HG02588 (cell line): ENCODE measurements around the gene SEMA3G.

Source experiments
- ATAC-seq: cut with Tn5 transposase; IDR thresholded peaks from one replicate; pipeline ENCODE4 v1.9.1; 2021; ENCODE audit warnings: mild to moderate bottlenecking, moderate library complexity; ENCODE audit not compliant: unreplicated experiment

The SEMA3G gene

DNA sequence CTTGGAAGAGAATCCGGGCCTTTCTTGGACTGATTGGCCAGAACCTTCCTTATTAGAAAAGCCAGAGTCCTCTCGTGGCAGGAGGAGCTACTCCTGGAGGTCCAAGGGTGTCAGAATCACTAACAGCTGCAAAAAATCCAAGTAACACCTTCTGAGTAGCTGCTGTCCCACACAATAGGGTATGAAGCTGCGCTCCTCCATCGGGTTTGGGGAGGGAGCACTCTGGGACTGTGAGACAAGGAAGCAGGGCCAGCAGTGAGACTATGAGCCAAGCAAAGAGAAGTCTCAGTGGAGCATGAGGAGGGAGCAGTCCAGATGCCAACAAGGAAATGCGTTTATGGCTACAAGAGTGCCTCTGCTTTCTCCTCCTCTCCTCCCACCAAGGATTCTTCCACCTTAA, 21.7 kb downstream of the SEMA3G start:
- no peak for ATAC-seq

DNA sequence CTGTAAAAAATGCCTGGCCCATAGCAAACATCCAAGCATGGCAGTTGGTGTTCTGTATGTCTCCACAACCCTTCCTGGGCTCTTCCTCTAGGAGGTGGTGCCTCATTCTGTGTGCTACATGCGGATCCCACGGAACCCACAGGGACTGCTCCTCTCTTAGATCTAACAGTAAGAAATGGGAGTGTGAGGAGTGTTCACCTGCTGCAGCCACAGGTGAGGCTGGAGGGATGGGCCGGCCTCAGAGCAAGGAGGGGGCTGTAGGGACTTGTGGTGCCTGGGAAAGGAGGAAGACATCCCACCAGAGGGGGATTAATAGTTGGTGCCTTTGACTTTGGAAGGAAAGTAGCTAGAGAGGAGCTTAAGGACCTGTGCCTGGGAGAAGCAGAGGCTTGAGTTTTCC, 22.2 kb downstream of the SEMA3G start:
- no peak for ATAC-seq

DNA sequence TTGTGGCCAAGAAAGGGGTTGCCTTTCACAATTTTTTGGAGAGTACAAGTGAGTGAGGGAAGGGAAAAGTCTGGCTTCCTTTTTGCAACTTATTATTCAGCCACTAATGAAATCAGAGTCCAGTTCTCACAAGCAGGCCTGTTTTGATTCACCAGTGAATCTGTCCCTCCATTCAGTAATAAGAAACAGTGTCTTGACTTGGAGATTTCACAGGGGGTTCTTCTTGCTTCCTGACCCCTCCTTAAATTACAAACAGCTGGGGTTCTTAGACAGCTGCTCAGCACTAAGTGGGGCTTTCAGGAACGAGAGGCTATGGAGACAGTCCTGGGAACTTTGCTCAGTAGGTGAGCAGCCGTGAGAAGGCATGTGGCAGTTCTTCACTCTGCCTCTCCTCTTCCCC, 24.5 kb downstream of the SEMA3G start:
- no peak for ATAC-seq

DNA sequence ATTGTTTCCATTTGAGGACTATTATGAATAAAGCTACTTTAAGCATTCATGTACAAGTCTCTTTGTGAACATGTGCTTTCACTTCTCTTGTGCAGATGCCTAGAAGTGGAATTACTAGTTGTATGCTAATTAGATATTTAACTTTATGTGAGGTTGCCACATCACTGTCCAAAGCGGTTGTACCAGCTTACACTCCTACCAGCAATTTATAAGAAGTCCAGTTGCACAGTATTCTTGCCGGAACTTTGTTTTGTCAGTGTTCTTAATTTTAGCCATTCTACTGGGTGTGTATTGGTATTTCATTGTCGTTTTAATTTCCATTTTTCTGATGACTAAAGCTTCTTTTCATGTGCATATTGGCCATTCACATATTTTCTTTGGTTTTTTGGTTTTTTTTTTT, 29.1 kb downstream of the SEMA3G start:
- no peak for ATAC-seq

DNA sequence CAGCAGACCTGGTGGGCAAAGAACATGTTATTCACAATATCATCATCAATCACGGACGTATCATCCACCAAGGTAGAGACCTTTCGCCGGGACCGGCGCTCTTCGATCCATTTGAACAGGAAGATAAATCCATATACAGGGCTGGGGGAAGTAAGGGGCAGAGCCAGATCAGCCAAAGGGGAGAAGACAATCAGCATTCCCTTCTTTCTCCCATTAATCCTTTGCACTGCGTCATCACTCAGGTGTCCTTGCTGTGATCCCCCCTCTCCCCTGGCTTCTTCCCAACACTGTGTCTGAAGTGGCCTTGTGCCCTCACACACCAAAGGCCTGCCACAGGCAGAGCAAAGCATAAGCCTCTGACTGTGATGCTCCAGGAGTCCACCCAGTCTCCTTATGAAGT, 36.4 kb downstream of the SEMA3G start:
- no peak for ATAC-seq

DNA sequence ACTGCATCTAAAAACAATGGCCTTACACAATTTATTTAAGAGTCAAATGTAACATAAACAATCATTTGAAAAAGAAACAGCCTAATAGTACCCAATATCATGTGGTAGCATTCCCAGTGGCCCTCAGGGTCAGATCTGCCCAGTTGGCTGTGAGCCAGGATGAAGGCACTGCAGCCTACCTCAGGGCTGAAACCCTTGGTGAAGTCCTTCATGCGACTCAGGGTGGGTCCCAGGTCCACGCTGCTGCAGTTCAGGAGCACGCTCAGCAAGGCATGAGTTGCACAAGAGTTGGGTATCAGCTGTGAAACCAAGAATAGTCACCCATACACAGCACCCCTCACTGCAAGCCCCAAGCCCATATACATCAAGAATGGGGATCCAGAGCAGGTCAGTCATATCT, 37.1 kb downstream of the SEMA3G start:
- no peak for ATAC-seq

DNA sequence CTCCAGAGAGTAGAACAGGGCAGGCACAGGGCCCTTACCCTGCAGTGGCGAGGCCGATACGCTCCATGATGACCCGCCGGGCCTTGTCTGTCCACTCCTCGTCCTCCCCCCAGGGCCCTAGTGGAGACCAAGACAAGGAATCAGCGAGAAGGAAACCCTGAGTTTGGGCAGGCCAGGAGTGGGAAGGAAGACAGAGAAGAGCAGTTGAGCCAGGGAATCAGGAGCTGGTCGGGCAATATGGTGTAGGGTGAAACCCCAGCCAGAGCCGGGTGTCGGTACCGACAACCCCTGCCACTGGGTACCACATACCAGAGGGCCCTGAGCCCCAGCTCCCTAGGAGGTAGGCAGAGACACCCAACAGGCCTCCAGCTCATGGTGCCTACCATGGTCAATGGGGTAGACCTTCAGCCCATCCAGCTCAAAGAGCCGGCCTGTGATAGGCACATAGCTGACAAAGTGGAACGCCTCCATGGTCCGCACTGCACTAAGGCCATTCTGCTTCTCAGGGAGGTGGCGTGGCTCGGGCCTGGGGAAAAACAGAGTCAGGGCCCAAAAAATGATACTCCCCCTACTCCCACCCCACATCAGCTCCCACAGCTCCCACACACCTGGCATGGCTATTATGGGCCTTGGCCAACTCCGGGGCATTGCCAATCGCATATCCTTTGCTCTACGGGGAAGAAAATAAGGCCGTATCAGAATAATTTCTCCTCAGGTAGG, 38.0 kb downstream of the SEMA3G start:
- no peak for ATAC-seq

DNA sequence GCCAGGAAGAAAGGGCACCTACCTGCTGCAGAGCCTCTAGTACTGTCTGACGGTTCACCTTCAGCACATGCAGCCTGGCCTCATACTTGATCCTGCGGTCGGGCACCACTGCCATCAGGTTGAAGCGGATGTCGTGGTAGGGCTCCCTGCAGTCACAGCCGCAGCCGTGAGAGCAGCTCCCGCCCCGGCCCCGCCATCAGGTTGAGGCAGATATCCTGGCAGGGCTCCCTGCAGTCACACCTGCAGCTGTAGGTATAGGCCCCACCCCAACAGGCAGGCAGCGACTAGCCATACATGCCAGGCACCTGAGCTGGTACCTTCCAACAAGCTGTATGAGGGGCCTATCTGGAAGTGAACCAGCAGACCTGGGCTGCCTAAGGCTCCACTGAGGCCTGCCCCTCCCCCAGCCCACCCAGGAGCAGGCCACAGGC, 38.7 kb downstream of the SEMA3G start:
- ATAC-seq: no peak

DNA sequence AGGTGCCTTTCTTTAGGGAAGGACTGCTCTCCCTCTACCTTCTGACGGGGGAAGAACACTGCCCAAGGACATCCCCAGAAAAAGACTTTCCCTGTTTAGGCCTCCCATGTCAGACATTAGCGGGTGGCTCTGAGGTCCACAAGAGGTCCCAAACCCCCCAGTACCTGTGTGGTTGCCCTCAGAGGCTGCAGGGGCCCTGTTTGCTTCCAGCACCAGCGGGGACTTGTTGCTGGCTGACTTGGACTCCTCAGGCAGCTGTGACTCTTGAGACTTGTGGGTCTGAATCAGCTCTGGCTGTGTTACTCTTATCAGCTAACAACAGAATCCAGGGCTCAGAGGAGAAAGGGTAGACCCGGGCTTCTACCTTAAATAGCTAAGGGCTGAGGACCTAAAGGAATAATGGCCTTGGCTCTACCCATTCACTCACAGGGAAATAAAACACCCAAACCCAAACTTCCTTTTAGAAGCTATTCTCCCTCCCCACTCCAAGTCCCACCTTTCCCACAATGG, 39.2 kb downstream of the SEMA3G start:
- no peak for ATAC-seq

DNA sequence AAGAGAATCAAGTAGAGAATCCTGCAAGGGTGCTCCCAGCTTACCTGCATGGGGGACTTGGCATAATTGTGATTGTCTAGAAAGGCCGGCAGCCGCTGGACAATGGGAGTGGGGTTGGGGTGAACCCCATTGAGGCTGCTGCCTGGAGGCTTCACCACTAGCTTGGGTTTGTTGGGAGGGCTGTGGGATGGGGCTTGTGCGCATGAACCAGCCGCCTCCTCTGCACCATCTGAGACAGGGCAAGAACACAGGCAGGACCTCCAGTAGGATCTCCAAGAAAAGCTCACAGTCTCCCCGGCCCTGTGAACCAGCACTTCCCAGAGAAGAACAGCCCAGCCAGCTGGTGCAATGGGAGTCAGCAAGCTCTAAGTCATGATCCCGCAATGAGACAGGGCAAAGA, 39.8 kb downstream of the SEMA3G start:
- ATAC-seq: no peak

DNA sequence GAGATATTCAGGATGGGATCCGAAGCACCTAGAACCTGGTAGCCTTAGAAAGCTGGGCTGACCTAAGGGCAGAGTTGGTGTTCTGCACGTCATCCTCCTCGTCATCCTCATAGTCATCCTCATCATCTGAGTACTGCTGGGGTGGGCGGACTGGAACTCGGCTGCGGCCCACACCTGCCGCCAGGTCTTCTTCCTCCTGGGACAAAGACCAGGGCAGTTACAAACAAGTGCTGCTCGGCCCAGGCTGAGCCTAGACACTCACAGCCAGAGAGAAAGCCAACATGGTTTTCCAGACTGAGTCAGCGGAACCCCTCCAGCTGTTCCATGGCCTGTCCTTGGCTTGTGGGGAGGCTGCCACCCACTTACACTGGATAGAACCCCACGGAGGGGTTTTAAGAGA, 40.5 kb downstream of the SEMA3G start:
- no peak for ATAC-seq

DNA sequence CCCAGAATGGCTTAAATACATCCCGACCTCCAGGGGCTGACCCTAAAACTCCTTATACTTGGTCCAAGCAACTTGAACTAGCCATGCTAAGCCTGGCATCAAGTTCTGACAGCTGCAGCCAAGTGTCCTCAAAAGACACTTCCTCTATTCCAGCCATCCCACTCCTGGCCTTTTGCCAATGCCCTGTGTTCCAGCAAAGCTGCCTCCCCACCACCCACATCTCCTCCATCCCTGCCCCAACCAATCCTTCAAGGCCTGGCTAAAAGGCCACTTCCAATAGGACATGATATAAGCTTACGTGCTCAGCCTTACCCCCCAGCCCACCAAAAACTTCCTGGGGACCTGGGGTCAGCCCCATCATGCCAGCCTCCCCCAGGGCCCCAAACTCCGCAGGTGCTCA, 40.9 kb downstream of the SEMA3G start:
- ATAC-seq: no peak

DNA sequence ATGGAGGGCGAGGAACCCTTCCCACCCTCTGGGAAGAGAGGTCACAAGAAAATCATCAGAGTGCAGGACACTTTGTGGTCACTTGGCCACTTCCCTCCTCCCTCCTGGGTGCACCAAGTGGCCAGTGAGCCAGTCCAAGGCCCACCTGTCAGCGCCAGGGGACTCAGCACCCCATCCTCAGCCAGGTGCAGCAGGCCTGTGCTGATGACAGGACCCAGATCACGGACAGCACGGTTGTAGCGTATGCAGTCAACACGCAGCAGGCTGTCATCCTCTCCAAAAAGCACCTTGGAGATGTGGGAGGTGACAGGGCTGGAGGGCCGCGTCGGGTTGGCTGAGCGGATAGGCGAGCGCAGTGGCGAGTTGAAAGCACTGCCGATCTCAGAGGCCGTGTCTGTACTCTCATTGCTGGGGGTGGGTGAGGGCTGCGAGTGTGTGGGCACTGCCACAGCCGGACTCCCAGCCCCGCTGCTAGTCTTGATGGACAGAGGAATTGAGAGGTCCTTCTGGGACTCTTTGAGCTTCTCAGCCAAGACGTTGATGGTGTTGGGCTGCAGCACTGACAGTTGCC, 41.5 kb downstream of the SEMA3G start:
- no peak for ATAC-seq

DNA sequence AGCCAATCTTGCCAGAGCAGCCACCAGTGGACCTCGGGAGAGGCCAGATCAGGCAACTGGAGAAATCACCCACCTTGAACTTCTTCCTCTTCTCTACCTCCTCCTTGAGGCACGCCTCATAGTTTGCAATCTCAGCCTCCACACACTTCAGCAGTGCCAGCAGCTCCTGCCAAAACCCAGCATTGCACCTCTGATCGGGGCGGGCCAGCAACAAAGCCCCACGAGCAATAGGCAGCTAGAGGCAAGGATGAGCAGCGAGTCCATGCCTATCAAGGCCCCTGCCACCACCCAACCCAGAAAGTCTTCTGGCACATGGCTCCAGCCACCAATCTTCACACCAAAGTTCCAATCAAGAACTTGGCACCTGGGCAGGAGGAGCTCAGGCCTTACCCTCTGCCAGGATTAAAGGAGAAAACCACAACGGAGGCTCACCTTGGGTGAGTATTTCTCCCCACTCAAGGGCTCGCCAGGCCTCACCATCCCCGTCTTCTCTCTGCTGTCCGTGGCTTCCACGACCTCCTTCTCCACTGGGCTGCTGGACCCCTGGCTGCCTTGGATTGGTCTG, 42.1 kb downstream of the SEMA3G start:
- ATAC-seq: no peak

DNA sequence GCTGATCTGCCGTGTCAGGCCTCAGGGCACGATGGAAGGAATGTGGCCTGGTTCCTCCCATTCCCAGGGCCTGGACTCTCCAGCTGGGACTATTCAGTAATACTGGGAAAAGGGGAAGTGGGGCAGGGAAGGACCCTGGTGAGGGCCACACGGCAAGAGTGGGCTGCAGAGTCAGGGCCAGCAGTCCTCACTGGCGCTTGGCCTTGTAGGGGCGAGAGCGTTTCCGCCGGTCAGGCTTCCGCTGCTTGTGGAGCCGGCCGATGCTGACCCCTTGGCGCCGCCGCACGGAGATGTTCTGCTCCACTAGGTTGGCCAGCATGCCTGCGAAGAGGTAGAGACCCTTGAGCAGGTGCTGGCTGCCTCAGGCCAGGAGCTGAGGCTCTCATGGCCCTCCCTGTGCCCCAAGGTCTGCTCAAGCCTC, 42.8 kb downstream of the SEMA3G start:
- no peak for ATAC-seq

DNA sequence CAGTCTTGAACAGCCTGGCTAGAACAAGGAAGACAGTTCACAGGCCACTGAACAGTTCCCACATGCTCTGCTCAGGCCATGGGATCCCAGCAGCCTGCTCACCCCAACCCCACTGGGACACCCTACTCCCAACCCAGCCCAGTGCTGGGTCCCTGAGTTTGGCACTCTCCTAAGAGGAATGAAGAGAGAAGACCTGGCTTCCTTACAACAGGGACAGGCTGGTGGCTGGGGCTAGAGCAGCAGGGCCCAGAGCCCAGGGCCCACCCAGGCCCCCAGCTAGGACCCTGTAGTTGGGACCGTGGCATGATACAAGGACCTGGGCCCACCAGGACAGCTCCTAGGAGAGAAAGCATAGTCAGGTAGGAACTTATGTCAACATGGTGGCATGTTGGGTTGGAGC, 43.4 kb downstream of the SEMA3G start:
- ATAC-seq: no peak

DNA sequence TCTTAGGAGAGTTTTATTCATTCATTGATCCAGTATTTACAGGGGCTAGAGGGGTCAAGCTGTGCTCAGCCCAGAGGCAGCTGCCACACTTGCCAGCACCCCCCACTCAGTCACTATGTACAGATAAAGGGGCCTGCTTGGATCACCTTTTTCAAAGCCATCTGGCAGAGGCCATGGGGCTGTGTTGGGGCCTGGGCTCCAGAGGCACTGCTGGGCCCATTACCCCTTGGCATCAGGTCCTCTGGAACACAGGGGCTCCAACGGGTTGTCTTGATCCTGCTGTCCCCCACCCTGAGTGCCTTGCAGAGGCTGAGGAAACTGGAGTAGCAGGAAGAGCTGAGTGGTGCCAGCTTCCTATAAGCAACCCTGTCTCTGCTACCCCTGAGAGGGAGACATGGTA, 43.9 kb downstream of the SEMA3G start:
- no peak for ATAC-seq

DNA sequence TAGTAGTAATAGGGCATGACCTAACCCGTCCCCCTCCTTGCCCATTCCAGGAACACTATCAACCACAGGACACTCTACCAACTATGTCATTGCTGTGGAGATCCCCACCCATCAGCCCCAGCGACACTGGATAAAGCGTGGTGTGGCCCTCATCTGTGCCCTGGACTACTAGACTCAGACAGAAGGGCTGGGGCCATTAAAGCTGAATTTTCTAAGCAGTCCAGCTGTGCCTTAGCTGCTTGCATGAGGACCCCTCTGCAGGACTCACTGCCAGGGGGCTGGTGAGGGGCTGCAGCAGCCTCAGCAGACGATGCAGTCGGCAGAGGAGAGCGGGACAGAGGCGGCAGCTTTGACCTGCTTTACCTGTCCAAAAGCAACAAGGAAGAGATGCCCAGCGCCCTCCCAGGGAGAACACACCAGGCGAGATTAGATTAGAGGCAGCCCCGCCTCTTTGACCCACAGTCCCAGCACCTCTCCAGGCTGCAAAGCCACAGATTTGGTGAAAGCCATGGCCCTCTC, 44.6 kb downstream of the SEMA3G start:
- no peak for ATAC-seq

DNA sequence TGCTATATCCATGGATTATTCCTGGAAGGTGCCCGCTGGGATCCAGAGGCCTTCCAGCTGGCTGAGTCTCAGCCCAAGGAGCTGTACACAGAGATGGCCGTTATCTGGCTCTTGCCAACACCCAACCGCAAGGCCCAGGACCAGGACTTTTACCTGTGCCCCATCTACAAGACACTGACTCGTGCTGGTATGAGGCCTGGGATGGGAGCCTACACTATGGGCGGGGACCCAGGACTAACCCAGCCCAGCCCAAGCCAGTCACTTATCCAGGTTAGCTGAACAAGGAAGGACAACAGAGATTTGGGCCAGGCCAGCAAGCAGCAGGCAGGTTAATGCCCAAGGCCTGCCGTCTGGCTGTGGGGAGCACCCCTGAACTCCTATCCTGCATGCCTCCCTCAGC, 45.3 kb downstream of the SEMA3G start:
- ATAC-seq: no peak

DNA sequence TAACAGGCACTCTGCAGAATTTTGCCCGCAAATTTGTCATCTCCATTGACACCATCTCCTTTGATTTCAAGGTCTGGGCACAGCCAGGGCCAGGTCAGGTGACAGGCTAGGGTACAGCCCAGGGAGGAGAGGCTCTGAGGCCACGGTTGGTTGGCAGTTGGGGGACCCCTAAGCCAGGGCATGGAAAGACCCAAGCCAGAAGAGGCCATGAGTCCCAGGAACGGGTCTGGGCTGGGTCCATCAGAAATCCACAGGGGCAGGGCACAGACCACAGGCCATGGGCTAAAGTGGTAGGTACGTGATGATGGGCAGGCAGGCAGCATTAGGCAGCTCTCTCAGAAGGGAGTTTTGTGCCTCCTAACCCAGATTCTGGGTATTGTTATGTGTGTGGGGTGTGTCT, 45.8 kb downstream of the SEMA3G start:
- no peak for ATAC-seq

DNA sequence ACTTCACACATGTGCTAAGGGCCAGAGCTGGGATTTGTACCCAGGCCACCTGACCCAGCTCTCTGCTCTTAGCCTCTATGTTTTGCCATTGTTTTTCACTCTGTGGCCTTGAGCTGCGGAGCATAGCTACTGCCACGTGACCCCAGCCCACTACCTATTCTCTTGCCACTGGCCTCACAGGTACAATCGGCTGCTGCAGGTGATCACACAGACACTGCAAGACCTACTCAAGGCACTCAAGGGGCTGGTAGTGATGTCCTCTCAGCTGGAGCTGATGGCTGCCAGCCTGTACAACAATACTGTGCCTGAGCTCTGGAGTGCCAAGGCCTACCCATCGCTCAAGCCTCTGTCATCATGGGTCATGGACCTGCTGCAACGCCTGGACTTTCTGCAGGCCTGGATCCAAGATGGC, 46.2 kb downstream of the SEMA3G start:
- no peak for ATAC-seq

DNA sequence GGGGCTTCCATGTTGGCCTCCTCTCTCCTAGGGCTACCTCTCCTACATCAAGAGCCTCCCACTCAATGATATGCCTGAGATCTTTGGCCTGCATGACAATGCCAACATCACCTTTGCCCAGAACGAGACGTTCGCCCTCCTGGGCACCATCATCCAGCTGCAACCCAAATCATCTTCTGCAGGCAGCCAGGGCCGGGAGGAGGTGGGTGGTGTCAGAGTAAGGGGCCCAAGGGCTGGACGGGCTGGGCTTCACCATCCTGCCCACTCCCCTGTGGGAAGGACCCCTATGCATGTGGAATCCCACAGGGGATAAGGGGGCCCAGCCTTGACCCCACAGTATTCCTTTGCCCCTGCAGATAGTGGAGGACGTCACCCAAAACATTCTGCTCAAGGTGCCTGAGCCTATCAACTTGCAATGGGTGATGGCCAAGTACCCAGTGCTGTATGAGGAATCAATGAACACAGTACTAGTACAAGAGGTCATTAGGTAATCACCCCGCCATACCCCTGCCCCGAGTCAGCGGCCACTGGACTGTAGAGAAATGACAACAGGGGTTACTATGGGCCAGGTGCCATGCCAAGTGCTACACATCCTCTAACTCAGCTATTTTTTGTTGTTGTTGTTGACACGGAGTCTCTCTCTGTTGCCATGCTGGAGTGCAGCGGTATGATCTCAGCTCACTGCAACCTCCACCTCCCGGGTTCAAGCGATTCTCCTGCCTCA, 47.1 kb downstream of the SEMA3G start:
- no peak for ATAC-seq
